Activated T-cell treated with anti-CD3 and anti-CD28 coated beads for 1 hour (primary cell): Measurements from ENCODE around the gene FBN2.
"Not testable (repeated sequence)": the region's sequence is repeated elsewhere in the genome, so short reads cannot be mapped to it uniquely, and the experiment has no call there.

ENCODE experiments used
- DNase-seq: peaks from one replicate; pipeline ENCODE4 v3.0.0-alpha.2; 2020; ENCODE audit warnings: low read depth

FBN2 gene

DNA sequence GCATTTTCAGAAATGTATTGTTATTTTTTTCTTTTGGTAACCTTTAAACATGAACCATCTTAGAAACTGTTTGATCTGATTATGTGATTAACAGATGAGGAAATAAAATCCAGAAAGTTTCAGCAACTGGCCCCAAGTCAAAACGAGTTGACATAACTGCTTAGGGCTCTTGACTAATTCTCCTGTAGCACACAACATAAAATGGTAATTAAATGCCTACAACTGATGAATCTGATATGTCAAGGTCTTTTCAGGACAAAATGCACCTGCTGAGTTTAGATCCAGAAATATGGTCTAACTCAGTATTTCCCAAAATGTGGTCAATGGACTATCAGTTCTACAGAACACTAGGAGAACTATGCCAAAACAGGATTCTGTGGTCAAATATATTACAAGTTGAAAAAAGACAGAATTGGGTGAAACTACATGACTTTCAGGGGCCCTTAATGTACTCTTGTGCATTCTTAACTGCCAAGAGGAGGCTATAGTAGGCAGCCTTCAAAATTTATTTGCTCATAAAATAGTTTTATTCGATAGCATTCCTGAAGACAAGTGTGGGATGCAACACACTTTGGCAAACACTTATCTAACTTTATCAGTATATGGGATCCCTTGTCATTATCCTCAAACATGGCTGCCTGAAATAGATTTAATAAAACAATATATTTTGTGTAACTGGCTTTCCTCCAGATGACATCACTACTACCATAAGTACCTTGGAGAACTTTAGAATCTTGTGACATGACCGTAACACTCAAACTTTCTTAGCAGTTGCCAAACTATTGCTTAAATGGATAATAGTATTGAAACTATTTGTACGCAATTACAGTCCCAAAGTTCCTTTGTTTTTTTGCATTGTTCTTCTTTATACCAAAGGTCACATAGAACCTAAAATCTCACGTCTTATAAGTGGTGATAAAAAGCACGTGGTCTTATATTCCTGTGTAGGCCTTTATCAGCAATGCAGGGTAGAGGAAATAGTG, 59.4 kb downstream of the FBN2 start:
- DNase-seq, result no peak

- no peak for DNase-seq
Observed at GRCh38 chr5:128477944-128478343, 60.1 kb downstream of the FBN2 start.

DNA sequence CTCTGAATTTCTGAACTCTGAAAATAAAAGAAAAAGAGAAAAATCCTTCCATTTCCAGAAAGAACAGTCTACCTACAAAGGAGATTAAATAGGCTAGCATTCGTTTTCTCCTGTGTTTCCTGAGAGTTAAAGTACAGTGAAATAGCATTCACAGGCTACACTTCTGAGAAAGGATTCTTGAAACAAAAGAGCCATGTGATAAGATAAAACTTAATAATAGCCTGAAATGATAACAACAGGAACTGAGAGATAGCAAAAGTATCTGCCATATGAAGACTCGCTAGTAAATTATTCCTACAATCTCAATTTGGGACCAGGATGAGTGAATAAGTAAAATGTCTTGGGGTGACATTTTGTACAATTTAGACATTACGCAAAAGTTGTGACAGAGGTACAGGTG, 62.4 kb downstream of the FBN2 start:
- DNase-seq, result no peak

DNA sequence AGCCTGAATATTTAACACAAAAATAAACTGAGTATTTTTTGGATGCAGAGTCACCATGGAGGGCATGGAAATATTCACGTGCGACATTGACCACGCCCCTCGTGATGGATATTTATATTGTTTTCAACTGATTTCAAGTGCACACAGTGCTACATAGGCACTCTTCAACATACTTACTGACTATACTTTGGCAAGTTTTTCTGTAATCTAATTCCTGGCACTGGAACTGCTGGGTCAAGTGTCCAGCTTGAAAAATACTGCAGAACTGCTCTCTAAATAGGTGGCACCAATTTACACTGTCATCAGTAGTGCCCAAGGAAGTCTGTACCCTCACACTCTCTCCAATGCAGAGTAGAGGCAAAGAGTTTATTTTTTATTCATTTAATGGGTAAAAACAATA, 65.1 kb downstream of the FBN2 start:
- no peak for DNase-seq

DNA sequence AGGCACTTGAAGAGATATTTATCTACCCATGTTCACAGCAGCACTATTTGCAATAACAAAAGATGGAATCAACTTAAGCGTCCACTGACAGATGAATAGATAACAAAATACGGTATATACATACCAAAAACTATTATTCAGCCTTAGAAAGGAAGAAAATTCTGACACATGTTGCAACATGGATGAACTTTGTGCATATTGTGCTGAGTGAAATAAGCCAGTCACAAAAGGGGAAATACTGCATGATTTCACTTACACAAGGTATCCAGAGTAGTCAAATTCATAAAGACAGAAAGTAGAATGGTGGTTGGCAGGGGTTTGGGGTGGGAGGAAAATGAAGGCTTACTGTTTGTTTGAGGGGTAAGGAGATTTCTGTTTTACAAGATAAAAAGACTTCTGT, 66.0 kb downstream of the FBN2 start:
- no peak for DNase-seq

- DNase-seq, result no peak
Observed at GRCh38 chr5:128470663-128471062, 67.4 kb downstream of the FBN2 start.

DNA sequence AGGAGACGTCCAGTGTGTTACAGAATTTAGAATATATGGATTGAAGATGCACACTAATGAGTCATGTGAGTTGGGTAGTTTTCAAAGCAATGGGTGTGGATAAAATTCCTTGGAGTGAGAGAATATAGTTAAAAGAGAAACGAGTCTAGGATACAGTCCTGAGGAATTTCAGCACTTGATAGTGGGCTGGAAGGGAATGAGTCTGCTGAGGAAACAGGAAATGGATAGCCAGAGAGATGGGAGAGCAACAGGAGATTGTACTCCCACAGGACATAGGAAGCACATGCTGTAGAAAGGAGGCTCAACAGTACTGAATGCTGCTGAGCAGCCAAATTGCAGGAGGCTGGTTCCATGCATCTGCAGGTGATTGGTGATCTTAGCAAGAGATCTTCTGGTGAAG, 68.1 kb downstream of the FBN2 start:
- DNase-seq, result no peak

DNA sequence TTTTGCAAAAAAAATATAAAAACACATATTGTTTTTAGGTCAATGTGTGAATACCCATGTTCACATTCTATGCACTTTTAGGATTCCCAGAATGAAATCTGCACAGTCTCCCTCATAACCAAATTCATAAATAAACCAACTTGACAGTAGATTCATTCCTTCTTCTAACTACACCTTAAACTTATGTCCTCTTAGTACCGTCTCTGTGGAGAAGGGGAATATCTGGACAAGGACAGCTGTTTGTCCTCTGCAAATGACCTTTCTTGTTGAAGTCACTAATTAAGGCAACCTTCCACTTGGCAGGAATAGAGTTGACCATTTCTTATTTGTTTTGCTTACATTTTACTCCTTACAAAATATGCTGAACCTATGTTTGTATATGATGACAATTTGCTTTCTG, 71.1 kb downstream of the FBN2 start:
- no peak for DNase-seq

DNA sequence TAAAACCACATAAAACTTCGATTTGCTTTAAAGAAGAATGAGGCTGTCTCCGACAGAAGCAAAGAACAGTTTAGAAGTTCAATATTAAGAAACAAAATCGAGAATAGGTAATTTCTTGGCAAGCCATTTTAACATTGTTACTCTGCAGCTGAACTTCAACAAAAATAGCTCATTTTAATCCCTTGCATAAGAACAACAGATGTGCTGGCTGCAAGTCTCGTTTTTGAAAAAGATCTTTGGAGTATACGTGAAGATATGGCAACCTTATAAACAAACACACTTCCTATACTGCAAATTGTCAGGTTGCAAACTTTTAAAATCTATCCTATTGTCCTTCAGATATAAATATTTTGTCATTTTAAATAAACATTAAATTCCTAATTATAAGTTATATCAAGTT, 71.5 kb downstream of the FBN2 start:
- no peak for DNase-seq

GRCh38 chr5:128464596-128464995, 73.4 kb downstream of the FBN2 start:
- no peak for DNase-seq

- no peak for DNase-seq
Observed at GRCh38 chr5:128462330-128462729, 75.7 kb downstream of the FBN2 start.

- DNase-seq, result not testable (repeated sequence)
Observed at GRCh38 chr5:128457147-128457915, 80.7 kb downstream of the FBN2 start.

DNA sequence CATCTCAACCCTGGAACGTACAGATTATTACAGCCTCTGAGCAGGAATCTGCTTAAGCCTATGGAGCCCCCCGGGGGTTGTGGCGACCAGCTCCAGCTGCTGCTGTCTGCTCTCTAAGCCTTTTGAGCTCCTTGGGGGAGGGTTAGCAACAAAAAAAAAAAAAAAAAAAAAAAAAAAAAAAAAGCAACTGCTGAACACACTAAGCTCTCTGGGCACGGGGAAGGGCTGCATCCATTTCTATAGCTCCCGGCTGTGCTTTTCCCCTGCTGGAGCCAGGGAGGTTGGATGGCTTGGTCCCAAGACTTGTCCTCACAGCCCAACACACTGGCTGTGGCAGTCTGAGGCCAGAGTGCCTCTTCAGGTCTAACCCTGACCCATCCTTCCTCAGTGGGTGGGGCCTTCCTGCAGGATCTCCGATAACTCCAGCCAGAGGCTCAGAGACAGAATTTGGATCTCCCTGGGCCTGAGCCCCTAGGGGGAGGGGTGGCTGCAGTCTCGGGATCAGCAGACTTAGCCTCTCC, 82.1 kb downstream of the FBN2 start:
- no peak for DNase-seq

DNA sequence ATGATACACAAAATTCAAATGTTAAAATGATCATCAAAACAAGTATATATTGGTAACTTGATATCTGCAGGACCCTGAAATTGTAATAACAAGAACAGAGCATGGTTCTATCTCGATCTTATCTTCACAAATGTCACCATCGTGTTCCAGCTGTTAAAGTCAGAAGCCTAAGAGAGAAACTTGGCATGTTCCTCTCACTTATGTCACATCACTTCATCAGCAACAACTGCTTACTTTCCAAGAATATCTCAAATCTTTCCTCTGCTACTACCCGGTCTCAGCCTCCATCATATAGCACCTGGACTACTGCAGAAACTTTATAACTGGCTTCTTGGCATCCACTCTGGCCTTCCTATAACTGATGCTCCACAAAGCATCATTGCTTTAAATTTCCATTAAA, 84.9 kb downstream of the FBN2 start:
- no peak for DNase-seq

DNA sequence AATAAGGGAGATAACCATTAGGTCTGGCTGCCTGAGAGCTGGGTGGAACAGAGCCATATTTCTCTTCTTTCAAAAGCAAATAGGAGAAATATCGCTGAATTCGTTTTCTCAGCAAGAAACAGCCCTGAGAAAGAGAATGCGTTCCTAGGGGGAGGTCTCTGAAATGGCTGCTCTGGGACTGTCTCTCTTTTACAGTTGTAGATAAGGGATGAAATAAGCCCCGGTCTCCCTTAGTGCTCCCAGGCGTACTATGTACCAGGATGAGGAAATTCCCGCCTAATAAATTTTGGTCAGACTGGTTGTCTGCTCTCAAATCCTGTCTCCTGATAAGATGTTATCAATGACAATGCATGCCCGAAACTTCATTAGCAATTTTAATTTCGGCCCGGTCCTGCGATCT, 90.8 kb downstream of the FBN2 start:
- DNase-seq, result not testable (repeated sequence)

- no peak for DNase-seq
Observed at GRCh38 chr5:128441941-128442350, 96.1 kb downstream of the FBN2 start.

DNA sequence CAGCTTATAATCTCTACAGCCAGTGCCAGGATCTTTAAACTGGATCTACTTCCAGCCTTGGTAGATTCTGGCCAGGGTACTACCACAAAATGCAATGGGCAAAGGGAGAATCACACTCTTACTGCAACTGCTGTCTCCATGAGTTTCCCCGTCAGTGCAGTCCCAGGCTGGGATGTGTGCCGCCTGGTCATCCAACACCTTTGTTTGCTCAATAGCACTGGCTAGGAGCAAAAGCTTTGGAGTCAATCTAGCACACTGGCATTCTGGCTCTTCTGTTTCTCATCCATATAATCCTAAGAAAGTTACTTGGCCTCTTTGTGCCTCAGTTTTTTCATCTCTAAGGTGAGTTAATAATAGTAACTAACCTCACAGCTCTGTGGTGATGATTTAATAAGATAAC, 96.9 kb downstream of the FBN2 start:
- DNase-seq, result no peak

DNA sequence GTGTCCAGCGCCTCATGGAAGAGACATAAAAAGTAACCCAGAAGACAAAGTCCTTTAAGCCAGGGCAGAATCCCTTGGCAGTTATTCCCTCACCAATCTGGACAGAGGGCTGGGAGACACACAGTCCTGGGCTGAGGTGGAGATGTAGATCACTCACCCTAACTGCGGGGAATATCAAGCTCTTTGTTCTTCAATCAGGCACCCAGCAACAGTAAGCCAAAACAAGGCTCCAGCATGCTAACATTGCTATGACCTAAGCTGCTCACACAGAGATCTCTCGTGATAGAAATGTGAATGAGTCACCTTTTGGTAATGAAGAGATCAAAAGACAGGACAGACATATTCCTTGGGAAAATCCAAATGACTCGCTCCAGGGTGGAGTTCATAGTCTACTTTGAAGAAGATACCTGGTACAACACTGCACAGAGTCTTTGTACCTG, 101.3 kb downstream of the FBN2 start:
- no peak for DNase-seq

- no peak for DNase-seq
Observed at GRCh38 chr5:128435861-128436260, 102.2 kb downstream of the FBN2 start.

DNA sequence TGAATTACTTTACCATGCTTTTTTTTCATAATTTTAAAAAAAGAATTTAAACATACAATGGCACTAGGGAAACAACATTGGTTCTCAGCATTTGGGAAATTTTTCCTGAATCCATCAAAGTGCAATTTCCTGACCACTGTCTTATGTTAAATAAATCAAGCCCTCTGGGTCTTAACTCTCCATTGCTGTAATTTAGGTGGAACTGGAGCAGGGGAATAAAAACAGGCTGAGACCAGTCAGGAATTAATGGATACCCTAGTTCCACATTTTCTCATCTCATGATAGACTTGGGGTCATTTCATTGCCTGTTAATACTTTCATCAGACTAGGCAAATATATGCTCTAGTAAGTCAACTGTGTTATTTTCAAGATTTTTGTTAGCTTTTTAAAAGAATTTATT, 103.1 kb downstream of the FBN2 start:
- DNase-seq, result no peak

GRCh38 chr5:128432913-128433440, 105.1 kb downstream of the FBN2 start:
- no peak for DNase-seq

GRCh38 chr5:128427921-128428320, 110.1 kb downstream of the FBN2 start:
- DNase-seq, result no peak

DNA sequence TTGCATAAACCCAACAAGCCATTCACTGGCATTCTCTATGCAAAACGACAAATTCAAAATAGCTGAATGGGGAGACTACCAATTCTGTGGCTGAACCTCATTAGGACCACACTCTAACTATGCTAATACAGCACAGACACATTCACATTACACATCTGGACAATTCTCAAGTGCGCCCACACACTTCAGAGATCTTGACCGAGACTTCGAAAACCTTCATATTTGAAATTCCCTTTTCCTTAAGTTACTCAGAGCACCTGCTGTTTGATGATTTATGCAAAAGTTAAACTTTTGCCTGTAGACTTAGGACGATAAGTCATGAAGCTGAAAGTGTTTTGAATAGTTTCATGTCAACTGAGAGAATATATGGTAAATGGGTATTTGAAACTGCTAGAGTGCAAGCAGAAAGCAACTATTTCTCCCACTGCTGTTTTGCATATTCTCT, 111.9 kb downstream of the FBN2 start:
- no peak for DNase-seq
